GM12891 (cell line): ENCODE data around the gene UBE2G1.
"Not testable (repeated sequence)": the region's sequence is repeated elsewhere in the genome, so short reads cannot be mapped to it uniquely, and the experiment has no call there.

Source experiments
- DNase-seq: peaks from one replicate; pipeline ENCODE4 v3.0.0; 2011; ENCODE audit warnings: low spot score; ENCODE audit not compliant: insufficient read length
- FAIRE-seq: peaks from 2 replicates; lab custom pipeline; 2011; peaks lifted over from hg19 to GRCh38; lab: Jason Lieb, UNC
- PAX5 ChIP-seq: IDR thresholded peaks from 2 replicates; pipeline ENCODE4 v1.6.1; 2011; ENCODE audit warnings: low read length, moderate library complexity, mild to moderate bottlenecking; ENCODE audit not compliant: insufficient read depth, severe bottlenecking
- POLR2A ChIP-seq: IDR thresholded peaks from 2 replicates; pipeline ENCODE4 v1.6.1; 2011; ENCODE audit warnings: low read depth, low read length, control low read depth
- POLR2AphosphoS5 ChIP-seq: IDR thresholded peaks from 2 replicates; pipeline ENCODE4 v1.6.1; 2011; ENCODE audit warnings: low read depth, low read length, control low read depth
- POU2F2 ChIP-seq: IDR thresholded peaks from 2 replicates; pipeline ENCODE4 v1.6.1; 2011; ENCODE audit warnings: low read depth, mild to moderate bottlenecking, control low read depth, low read length, moderate library complexity
- SPI1 ChIP-seq: IDR thresholded peaks from 2 replicates; pipeline ENCODE4 v1.6.1; 2011; ENCODE audit warnings: low read depth, low read length, control low read depth
- TAF1 ChIP-seq: IDR thresholded peaks from 2 replicates; pipeline ENCODE4 v1.6.1; 2011; ENCODE audit warnings: low read depth, low read length, control low read depth

UBE2G1 gene

GRCh38 chr17:4397840-4398239, 31.4 kb upstream of the UBE2G1 start:
- TF ChIP-seq POLR2A (no peak), PAX5 (no peak), POLR2AphosphoS5 (no peak), TAF1 (no peak), SPI1 (no peak), POU2F2 (no peak)
- DNase-seq (no peak), FAIRE-seq (no peak)

GRCh38 chr17:4395111-4395478, 28.6 kb upstream of the UBE2G1 start:
- FAIRE-seq (no peak), DNase-seq (no peak)
- no peak for TF ChIP-seq SPI1

- FAIRE-seq = peak; percentile 87
- TF ChIP-seq TAF1 (no peak), PAX5 (no peak), POLR2A (no peak), SPI1 (no peak), POU2F2 (no peak), POLR2AphosphoS5 (no peak)
- DNase-seq = no peak
Observed at GRCh38 chr17:4394208-4395110, 28.0 kb upstream of the UBE2G1 start.

- TF ChIP-seq PAX5 (no peak), POLR2AphosphoS5 (no peak), TAF1 (no peak), SPI1 (no peak), POU2F2 (no peak), POLR2A (no peak)
- DNase-seq (no peak), FAIRE-seq (no peak)
Observed at GRCh38 chr17:4393806-4394205, 27.3 kb upstream of the UBE2G1 start.

GRCh38 chr17:4389079-4389478, 22.6 kb upstream of the UBE2G1 start:
- DNase-seq (no peak), FAIRE-seq (no peak)
- no peak for TF ChIP-seq POLR2A
- no peak for TF ChIP-seq POU2F2
- TF ChIP-seq SPI1 = no peak
- no peak for TF ChIP-seq POLR2AphosphoS5
- no peak for TF ChIP-seq TAF1

GRCh38 chr17:4387137-4387536, 20.7 kb upstream of the UBE2G1 start:
- TF ChIP-seq PAX5 = no peak
- no peak for TF ChIP-seq POLR2AphosphoS5
- TF ChIP-seq POLR2A = no peak
- no peak for TF ChIP-seq POU2F2
- no peak for TF ChIP-seq SPI1
- no peak for TF ChIP-seq TAF1
- DNase-seq = no peak

GRCh38 chr17:4386406-4386805, 19.9 kb upstream of the UBE2G1 start:
- no peak for DNase-seq
- TF ChIP-seq PAX5 (no peak), POU2F2 (no peak)
- no peak for FAIRE-seq

More at GRCh38 chr17:4387137-4387536, 20.7 kb upstream of the UBE2G1 start:
- no peak for FAIRE-seq

- DNase-seq (no peak), FAIRE-seq (peak; percentile 71)
- TF ChIP-seq SPI1 = 0 out of 2 replicates have a peak, but pooled peaks have one; percentile 8
- no peak for TF ChIP-seq TAF1
Observed at GRCh38 chr17:4381690-4382671, 15.5 kb upstream of the UBE2G1 start.

- FAIRE-seq (peak; percentile 59), DNase-seq (no peak)
- TF ChIP-seq POLR2A (no peak), SPI1 (no peak), PAX5 (no peak), POU2F2 (no peak), POLR2AphosphoS5 (no peak), TAF1 (no peak)
Observed at GRCh38 chr17:4378626-4379025, 12.2 kb upstream of the UBE2G1 start.

- not testable (repeated sequence) for DNase-seq
- FAIRE-seq = peak; percentile 100
Observed at GRCh38 chr17:4377247-4377646, 10.8 kb upstream of the UBE2G1 start.

GRCh38 chr17:4375796-4376440, 9.4 kb upstream of the UBE2G1 start:
- not testable (repeated sequence) for FAIRE-seq, DNase-seq
